ENCODE measurements around the gene CEP112. TPM values are rescaled to one million over a fixed set of nuclear protein-coding genes. Genes with fewer than 3 reads are reported as not detected.

The CEP112 gene
- total RNA-seq, 2 experiments from 2014 or later: 1.2 to 1.5 TPM

GRCh38 chr17:65638221-65638975 lies 553.5 kb downstream of the CEP112 start:
- CTCF ChIA-PET: interaction anchor here (0.8 kb wide), 1 partner anchor 19 kb away, joined by 3 read pairs; no protein-coding TSS in a partner anchor

GRCh38 chr17:65637786-65638185 lies 554.1 kb downstream of the CEP112 start:
- H3K4me3 Mint-ChIP-seq: no peak overlapping the region
- TF ChIP-seq CTCF (IDR thresholded peaks at IDR 0.05): no peak
- no peak overlapping the region for H3K27ac Mint-ChIP-seq
- ChIA-PET CTCF (no interaction called here), POLR2A (no interaction called here)
- no peaks in the 10 kb centered on the region for H3K36me3 Mint-ChIP-seq (ENCODE audit: low read depth)
- intact Hi-C loops (cut with micrococcal nuclease): no loop called here
- H3K4me1 Mint-ChIP-seq (ENCODE audit: low read depth): no peaks in the 10 kb centered on the region
- ATAC-seq (no peak), DNase-seq (no peak)
- no peaks in the 10 kb centered on the region for H3K27me3 Mint-ChIP-seq
- H3K9me3 Mint-ChIP-seq: peaks cover 8% of the 10 kb centered on the region

More at GRCh38 chr17:65638221-65638975, 553.5 kb downstream of the CEP112 start:
- ATAC-seq: no peak
- Mint-ChIP-seq H3K4me1 (ENCODE audit: low read depth) (no peaks in the 10 kb centered on the region), H3K9me3 (peaks cover 8% of the 10 kb centered on the region), H3K36me3 (ENCODE audit: low read depth) (no peaks in the 10 kb centered on the region), H3K27me3 (no peaks in the 10 kb centered on the region), H3K27ac (no peak overlapping the region), H3K4me3 (no peak overlapping the region)
- TF ChIP-seq CTCF (IDR thresholded peaks at IDR 0.05): no peak
- DNase-seq: no peak
- intact Hi-C loops (cut with micrococcal nuclease): no loop called here
- POLR2A ChIA-PET: no interaction called here

GRCh38 chr17:65634533-65634932 lies 557.4 kb downstream of the CEP112 start:
- no peaks in the 10 kb centered on the region for H3K9me3 Mint-ChIP-seq
- ChIA-PET CTCF (no interaction called here), POLR2A (interaction anchor here (0.7 kb wide), 1 partner anchor 660 kb away, joined by 3 read pairs; no protein-coding TSS in a partner anchor)
- no peak overlapping the region for H3K4me3 Mint-ChIP-seq
- no peaks in the 10 kb centered on the region for H3K27me3 Mint-ChIP-seq
- DNase-seq: no peak
- intact Hi-C loops (cut with micrococcal nuclease): no loop called here
- H3K36me3 Mint-ChIP-seq (ENCODE audit: low read depth): no peaks in the 10 kb centered on the region
- no peak overlapping the region for H3K27ac Mint-ChIP-seq
- no peak for ATAC-seq
- no peaks in the 10 kb centered on the region for H3K4me1 Mint-ChIP-seq (ENCODE audit: low read depth)
- TF ChIP-seq CTCF (IDR thresholded peaks at IDR 0.05): no peak

- ATAC-seq (no peak), DNase-seq (no peak)
- ChIA-PET POLR2A (no interaction called here), CTCF (no interaction called here)
- no peak overlapping the region for H3K4me3 Mint-ChIP-seq
- TF ChIP-seq CTCF (IDR thresholded peaks at IDR 0.05): no peak
- intact Hi-C loops (cut with micrococcal nuclease): no loop called here
- H3K9me3 Mint-ChIP-seq: no peaks in the 10 kb centered on the region
- H3K27me3 Mint-ChIP-seq: no peaks in the 10 kb centered on the region
- H3K4me1 Mint-ChIP-seq (ENCODE audit: low read depth): no peaks in the 10 kb centered on the region
- no peak overlapping the region for H3K27ac Mint-ChIP-seq
- no peaks in the 10 kb centered on the region for H3K36me3 Mint-ChIP-seq (ENCODE audit: low read depth)
Observed at GRCh38 chr17:65633988-65634387, 557.9 kb downstream of the CEP112 start.

GRCh38 chr17:65633146-65633881 lies 558.6 kb downstream of the CEP112 start:
- ATAC-seq (no peak), DNase-seq (no peak)
- H3K4me1 Mint-ChIP-seq (ENCODE audit: low read depth): no peaks in the 10 kb centered on the region
- H3K27me3 Mint-ChIP-seq: no peaks in the 10 kb centered on the region
- TF ChIP-seq CTCF (IDR thresholded peaks at IDR 0.05): no peak
- no peaks in the 10 kb centered on the region for H3K36me3 Mint-ChIP-seq (ENCODE audit: low read depth)
- H3K4me3 Mint-ChIP-seq: no peak overlapping the region
- ChIA-PET POLR2A (no interaction called here), CTCF (no interaction called here)
- intact Hi-C loops (cut with micrococcal nuclease): no loop called here
- no peaks in the 10 kb centered on the region for H3K9me3 Mint-ChIP-seq
- no peak overlapping the region for H3K27ac Mint-ChIP-seq

All from activated CD8-positive, alpha-beta T cell treated with anti-CD3 and anti-CD28 coated beads for 36 hours (primary cell).